Cardiac fibroblast (primary cell): ENCODE results near the gene SP100.

Source experiments
- DNase-seq, 2 donors: peaks; one replicate each; pipeline versions ENCODE4 v3.0.0 to v3.0.0-alpha.2; 2010; ENCODE audit warnings: low read depth in 2 of 2
- H3K4me3 ChIP-seq, 2 donors: replicated peaks in 1 of 2; 1 replicate in 1 of 2; 2 replicates in 1 of 2; pipeline ENCODE4 v1.5.1; 2011; ENCODE audit warnings: low read depth in 2 of 2, low read length in 2 of 2, mild to moderate bottlenecking in 2 of 2, moderate library complexity in 1 of 2
- CTCF ChIP-seq: IDR thresholded peaks from one replicate; pipeline ENCODE4 v1.5.1; 2011; ENCODE audit warnings: low read depth, mild to moderate bottlenecking, low read length, inconsistent platforms

SP100 gene

GRCh38 chr2:230589497-230590015 lies 173.6 kb downstream of the SP100 start:
- DNase-seq = no peak
- no peak for TF ChIP-seq CTCF
- no peak overlapping the region for H3K4me3 ChIP-seq

- no peak overlapping the region for H3K4me3 ChIP-seq
- no peak for TF ChIP-seq CTCF
- no peak for DNase-seq
These were observed 174.3 kb downstream of the SP100 start for GRCh38 chr2:230590333-230590732.

GRCh38 chr2:230591850-230592249 lies 175.8 kb downstream of the SP100 start:
- no peak overlapping the region for H3K4me3 ChIP-seq
- DNase-seq = no peak
- TF ChIP-seq CTCF = no peak

GRCh38 chr2:230592775-230593174 lies 176.8 kb downstream of the SP100 start:
- DNase-seq = no peak
- H3K4me3 ChIP-seq = no peak overlapping the region
- no peak for TF ChIP-seq CTCF
